NB4 (cell line): ENCODE results near the gene GAS6.

ENCODE experiments used
- DNase-seq: peaks from one replicate; pipeline ENCODE4 v3.0.0; 2010; ENCODE audit warnings: low read depth
- H3K4me3 ChIP-seq: one replicate; pipeline ENCODE4 v1.5.1; 2011; ENCODE audit warnings: mild to moderate bottlenecking, low read depth, low read length, moderate library complexity
- MAX ChIP-seq: IDR thresholded peaks from 2 replicates; pipeline ENCODE4 v1.6.1; 2011; ENCODE audit warnings: low read depth, low read length
- MYC ChIP-seq: IDR thresholded peaks from 2 replicates; pipeline ENCODE4 v1.6.1; 2011; ENCODE audit warnings: low read depth, low read length
- POLR2A ChIP-seq: IDR thresholded peaks from 2 replicates; pipeline ENCODE4 v1.6.1; 2011; ENCODE audit warnings: mild to moderate bottlenecking; ENCODE audit not compliant: insufficient read length; ENCODE audit errors: extremely low read depth
- TF ChIP-seq, protein P1 (sequence below): IDR thresholded peaks from one replicate; pipeline ENCODE4 v1.5.1; 2012; ENCODE audit warnings: low read depth, low read length

GAS6 gene

GRCh38 chr13:113895436-113895835 is 31.6 kb upstream of the GAS6 start:
- TF ChIP-seq, protein P1, sequence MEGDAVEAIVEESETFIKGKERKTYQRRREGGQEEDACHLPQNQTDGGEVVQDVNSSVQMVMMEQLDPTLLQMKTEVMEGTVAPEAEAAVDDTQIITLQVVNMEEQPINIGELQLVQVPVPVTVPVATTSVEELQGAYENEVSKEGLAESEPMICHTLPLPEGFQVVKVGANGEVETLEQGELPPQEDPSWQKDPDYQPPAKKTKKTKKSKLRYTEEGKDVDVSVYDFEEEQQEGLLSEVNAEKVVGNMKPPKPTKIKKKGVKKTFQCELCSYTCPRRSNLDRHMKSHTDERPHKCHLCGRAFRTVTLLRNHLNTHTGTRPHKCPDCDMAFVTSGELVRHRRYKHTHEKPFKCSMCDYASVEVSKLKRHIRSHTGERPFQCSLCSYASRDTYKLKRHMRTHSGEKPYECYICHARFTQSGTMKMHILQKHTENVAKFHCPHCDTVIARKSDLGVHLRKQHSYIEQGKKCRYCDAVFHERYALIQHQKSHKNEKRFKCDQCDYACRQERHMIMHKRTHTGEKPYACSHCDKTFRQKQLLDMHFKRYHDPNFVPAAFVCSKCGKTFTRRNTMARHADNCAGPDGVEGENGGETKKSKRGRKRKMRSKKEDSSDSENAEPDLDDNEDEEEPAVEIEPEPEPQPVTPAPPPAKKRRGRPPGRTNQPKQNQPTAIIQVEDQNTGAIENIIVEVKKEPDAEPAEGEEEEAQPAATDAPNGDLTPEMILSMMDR, result no peak
- no peak for TF ChIP-seq MYC
- no peak for TF ChIP-seq POLR2A
- TF ChIP-seq MAX, result no peak
- no peak overlapping the region for H3K4me3 ChIP-seq
- no peak for DNase-seq

GRCh38 chr13:113890774-113891480 is 27.1 kb upstream of the GAS6 start:
- H3K4me3 ChIP-seq, result no peak overlapping the region
- no peak for DNase-seq
- TF ChIP-seq MAX (no peak), POLR2A (no peak), MYC (no peak)
- TF ChIP-seq, protein P1, result no peak

GRCh38 chr13:113889467-113889866 is 25.6 kb upstream of the GAS6 start:
- DNase-seq, result no peak
- H3K4me3 ChIP-seq, result no peak overlapping the region
- TF ChIP-seq MAX (no peak), MYC (no peak), POLR2A (no peak)
- TF ChIP-seq, protein P1, result no peak

GRCh38 chr13:113888701-113889330 is 24.9 kb upstream of the GAS6 start:
- DNase-seq, result no peak
- H3K4me3 ChIP-seq, result no peak overlapping the region
- TF ChIP-seq, protein P1, result no peak
- TF ChIP-seq MYC (no peak), POLR2A (no peak), MAX (no peak)

GRCh38 chr13:113887700-113888201 is 23.9 kb upstream of the GAS6 start:
- TF ChIP-seq MAX, result no peak
- TF ChIP-seq, protein P1, result no peak
- no peak for TF ChIP-seq MYC
- no peak for TF ChIP-seq POLR2A
- no peak overlapping the region for H3K4me3 ChIP-seq
- no peak for DNase-seq
